GM21737 (cell line): ENCODE data around the gene SOX11.

Experiments
- ATAC-seq: cut with Tn5 transposase; IDR thresholded peaks from one replicate; pipeline ENCODE4 v1.9.1; 2021; ENCODE audit warnings: mild to moderate bottlenecking, moderate library complexity; ENCODE audit not compliant: unreplicated experiment

Gene SOX11

GRCh38 chr2:5691221-5691984, 781 bp upstream of the SOX11 start:
- no peak for ATAC-seq

DNA sequence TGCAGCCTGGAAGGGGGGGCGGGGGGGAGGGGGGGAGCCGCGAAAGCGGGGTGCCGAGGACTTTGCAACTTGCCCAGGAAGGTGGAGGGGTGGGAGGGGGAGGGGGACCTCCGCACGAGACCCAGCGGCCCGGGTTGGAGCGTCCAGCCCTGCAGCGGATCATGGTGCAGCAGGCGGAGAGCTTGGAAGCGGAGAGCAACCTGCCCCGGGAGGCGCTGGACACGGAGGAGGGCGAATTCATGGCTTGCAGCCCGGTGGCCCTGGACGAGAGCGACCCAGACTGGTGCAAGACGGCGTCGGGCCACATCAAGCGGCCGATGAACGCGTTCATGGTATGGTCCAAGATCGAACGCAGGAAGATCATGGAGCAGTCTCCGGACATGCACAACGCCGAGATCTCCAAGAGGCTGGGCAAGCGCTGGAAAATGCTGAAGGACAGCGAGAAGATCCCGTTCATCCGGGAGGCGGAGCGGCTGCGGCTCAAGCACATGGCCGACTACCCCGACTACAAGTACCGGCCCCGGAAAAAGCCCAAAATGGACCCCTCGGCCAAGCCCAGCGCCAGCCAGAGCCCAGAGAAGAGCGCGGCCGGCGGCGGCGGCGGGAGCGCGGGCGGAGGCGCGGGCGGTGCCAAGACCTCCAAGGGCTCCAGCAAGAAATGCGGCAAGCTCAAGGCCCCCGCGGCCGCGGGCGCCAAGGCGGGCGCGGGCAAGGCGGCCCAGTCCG, 540 bp downstream of the SOX11 start:
- no peak for ATAC-seq

DNA sequence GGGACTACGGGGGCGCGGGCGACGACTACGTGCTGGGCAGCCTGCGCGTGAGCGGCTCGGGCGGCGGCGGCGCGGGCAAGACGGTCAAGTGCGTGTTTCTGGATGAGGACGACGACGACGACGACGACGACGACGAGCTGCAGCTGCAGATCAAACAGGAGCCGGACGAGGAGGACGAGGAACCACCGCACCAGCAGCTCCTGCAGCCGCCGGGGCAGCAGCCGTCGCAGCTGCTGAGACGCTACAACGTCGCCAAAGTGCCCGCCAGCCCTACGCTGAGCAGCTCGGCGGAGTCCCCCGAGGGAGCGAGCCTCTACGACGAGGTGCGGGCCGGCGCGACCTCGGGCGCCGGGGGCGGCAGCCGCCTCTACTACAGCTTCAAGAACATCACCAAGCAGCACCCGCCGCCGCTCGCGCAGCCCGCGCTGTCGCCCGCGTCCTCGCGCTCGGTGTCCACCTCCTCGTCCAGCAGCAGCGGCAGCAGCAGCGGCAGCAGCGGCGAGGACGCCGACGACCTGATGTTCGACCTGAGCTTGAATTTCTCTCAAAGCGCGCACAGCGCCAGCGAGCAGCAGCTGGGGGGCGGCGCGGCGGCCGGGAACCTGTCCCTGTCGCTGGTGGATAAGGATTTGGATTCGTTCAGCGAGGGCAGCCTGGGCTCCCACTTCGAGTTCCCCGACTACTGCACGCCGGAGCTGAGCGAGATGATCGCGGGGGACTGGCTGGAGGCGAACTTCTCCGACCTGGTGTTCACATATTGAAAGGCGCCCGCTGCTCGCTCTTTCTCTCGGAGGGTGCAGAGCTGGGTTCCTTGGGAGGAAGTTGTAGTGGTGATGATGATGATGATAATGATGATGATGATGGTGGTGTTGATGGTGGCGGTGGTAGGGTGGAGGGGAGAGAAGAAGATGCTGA, 1.4 kb downstream of the SOX11 start:
- no peak for ATAC-seq

GRCh38 chr2:5694306-5694705, 2.1 kb downstream of the SOX11 start:
- no peak for ATAC-seq

- ATAC-seq: no peak
Observed at GRCh38 chr2:5695654-5696403, 3.6 kb downstream of the SOX11 start.

GRCh38 chr2:5696404-5696944, 4.3 kb downstream of the SOX11 start:
- ATAC-seq: no peak

- ATAC-seq: no peak
Observed at GRCh38 chr2:5696945-5697521, 4.8 kb downstream of the SOX11 start.

GRCh38 chr2:5697562-5697961, 5.4 kb downstream of the SOX11 start:
- no peak for ATAC-seq

DNA sequence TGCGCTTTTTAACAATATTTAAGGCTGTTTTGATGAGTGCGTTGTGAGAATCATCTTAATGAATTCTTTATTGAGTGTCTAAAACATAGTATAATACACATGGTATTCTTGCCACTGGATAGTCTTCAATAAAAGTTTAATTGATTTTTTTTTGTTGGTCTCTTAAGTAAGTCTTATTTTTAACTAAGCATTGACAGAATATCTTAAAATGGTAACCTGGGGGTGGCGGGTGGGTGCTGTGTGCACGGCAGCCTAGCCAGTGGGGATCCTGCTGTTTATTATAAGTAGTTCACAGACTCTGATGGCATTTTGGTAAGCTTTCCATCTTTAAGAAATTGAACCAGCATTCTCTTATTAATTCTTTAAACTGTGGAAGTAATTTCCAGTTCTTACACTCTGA, 6.0 kb downstream of the SOX11 start:
- no peak for ATAC-seq

DNA sequence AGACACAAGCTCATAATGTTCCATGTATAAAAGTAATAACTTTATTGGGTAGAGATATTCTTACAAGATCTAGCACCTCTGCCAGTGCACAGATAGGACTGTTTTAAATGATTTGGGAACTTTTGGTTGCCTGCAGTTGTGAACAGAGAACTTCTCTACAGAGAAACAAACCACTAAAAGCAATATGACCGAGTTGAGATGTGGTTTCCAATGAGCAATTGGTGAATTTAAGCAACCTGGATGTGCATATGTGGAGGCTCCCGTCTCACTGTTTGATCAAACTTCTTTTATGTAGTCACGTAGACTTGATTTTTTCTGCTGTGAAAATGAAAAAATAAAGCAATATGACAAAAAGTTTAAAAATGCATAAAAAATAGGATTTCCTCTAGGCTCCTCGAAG, 7.8 kb downstream of the SOX11 start:
- ATAC-seq: no peak

DNA sequence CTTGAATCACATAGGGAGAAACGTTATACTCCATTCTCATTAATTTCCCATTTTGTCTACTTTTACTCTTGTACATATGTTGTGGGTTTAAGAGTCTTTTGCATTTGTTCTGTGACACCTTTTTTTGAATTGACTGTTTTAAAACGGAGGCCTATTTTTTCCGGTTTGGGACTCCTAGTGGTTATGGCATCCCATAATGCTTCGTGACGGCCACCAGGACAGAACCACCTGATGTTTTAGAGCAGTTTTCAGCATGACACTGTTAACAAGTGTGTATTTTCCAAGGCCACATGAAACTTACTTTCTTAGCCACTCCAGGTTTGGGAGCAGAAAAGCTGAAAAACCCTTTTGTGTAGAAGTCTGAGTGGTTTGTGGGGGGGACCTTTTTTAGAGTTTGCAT, 8.4 kb downstream of the SOX11 start:
- ATAC-seq: no peak

- no peak for ATAC-seq
Observed at GRCh38 chr2:5701266-5701665, 9.1 kb downstream of the SOX11 start.

DNA sequence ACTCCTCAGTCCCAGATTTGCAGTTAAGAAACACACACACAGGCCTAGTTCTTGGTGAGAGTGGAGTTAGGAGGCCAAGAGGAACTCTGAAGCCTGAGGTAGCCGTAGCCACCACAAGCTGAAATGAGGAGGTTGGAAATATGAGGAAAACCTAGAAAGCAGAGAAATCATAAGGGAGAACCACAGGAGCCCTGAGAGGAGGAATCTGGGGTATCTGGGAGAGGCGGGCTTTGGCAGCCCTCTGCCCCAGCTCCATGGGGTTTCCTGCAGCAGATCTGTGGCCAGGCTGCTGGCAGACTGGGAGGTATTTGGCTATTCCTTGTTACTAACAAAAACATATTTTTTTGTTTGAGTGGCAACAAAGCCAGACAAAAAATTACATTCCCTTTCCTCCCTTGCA, 11.0 kb downstream of the SOX11 start:
- no peak for ATAC-seq

GRCh38 chr2:5705490-5705889, 13.3 kb downstream of the SOX11 start:
- ATAC-seq: no peak

DNA sequence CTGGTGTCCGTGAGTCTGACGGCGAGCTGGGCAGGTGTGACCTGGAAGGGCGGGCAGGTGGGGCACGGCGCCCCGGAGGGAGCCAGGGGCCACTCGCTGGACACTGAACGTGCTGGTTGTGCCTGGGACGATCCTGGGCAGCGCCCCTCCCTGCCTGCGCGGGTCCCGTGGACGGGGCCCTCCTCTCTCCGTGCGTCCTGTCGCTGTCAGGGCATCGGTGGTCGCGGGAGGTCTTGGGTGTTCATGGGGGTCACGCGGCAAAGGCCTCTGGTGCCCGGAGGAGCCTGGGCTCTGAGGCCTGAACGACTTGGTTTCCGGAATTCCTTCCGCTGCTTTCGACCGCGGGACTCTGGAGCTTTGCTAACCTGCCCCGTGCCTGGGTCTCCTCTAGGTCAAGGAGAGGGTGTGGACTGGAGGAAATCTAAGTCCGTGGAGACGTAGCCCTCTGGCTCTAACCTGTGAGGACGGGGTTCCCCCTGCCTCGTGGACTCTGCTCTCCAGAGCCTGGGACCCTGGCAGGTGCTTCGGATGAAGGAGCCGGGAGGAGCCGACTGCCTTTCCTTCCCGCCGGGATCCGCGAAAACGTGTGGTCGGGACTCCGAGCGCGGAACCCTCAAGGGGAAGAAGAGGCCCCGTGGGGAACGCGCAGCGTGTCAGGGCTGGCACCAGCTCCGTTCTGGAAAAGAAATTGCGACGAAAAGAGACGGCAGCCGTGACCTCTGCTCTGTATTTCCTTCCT, 14.7 kb downstream of the SOX11 start:
- no peak for ATAC-seq

DNA sequence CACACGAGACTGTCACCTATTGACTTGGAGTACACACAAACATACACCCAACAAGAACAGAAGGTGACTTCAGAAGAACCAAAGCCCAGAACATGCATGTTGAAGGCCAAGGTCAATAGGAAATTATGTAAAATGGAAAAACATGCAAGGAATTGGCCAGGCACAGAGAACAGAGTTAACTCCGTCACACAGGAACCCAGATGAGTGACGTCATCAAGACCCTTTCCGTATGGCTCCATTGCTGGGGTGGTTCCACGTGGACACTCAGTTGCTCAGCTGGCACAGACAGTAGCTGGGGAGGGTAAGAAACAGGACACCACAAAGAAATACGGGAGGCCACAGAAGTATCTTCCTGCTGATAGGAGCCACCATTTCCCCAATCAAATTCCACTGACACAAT, 18.4 kb downstream of the SOX11 start:
- ATAC-seq: no peak

GRCh38 chr2:5713101-5713500, 20.9 kb downstream of the SOX11 start:
- ATAC-seq: no peak

- ATAC-seq: no peak
Observed at GRCh38 chr2:5719629-5720334, 27.6 kb downstream of the SOX11 start.

DNA sequence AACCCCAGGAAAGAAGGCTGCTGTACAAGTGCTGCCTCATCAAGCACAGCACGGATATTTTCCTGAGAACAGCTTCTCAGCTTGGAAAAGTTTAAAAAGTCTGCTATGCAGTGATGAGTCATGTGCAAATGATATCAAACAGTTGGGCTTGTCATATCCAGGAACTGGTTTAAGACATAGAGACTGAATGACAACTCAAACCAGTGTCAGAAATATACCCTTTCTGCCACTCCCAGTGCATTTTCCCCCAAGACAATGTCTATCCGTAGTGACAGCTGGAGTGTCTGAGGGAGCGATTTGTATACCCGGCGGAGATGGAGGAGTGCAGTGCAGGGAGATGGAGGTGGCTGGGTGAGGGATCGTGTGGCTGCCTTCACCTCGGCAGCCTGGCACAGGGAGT, 28.2 kb downstream of the SOX11 start:
- no peak for ATAC-seq
